ENCODE measurements around the gene MRGPRF. TPM values are rescaled to one million over a fixed set of nuclear protein-coding genes. Genes with fewer than 3 reads are reported as not detected.

Gene MRGPRF
- total and polyA plus RNA-seq, 2 of the 8 experiments (the other 6 are each of a cell fraction or from before 2014, with no cell fraction given), result 7.5 to 11.0 TPM

GRCh38 chr11:69010964-69011623 lies 2.0 kb downstream of the MRGPRF start (continued):
- TF ChIP-seq USF2 (IDR thresholded peaks at IDR 0.05; ENCODE audit: low read length) (peak; percentile 67), ASH2L (IDR thresholded peaks at IDR 0.05; ENCODE audit: low read length) (no peak), HDAC2 (IDR thresholded peaks at IDR 0.05; ENCODE audit: borderline replicate concordance in 1 of 2, low read depth in 2 of 2, low read length in 2 of 2) (no peak), NANOG (IDR thresholded peaks at IDR 0.05; ENCODE audit: insufficient read depth, low read depth, low read length, poor library complexity, severe bottlenecking) (no peak), BACH1 (IDR thresholded peaks at IDR 0.05; ENCODE audit: low read length) (no peak), CBX8 (IDR thresholded peaks at IDR 0.05; ENCODE audit: borderline replicate concordance, low read depth, low read length) (no peak), CHD2 (IDR thresholded peaks at IDR 0.05; ENCODE audit: low read length) (peak; percentile 33; the same call in 1 of the 2 replicates), CREB1 (IDR thresholded peaks at IDR 0.05) (peak; percentile 57), BCL11A (IDR thresholded peaks at IDR 0.05; ENCODE audit: low read depth in 2 of 2, low read length in 2 of 2) (no peak), SP1 (IDR thresholded peaks at IDR 0.05; ENCODE audit: low read depth, low read length) (peak; percentile 71; the same call in 1 of the 2 replicates)

All from H1 (cell line).